DMS 273 treated with DMSO at 0.1 percent for 48 hours (cell line): Measurements from ENCODE around the gene COG6.

Experiments
- DNase-seq: peaks from one replicate; lab custom pipeline; 2025; lab: John Stamatoyannopoulos, UW

Gene COG6

DNA sequence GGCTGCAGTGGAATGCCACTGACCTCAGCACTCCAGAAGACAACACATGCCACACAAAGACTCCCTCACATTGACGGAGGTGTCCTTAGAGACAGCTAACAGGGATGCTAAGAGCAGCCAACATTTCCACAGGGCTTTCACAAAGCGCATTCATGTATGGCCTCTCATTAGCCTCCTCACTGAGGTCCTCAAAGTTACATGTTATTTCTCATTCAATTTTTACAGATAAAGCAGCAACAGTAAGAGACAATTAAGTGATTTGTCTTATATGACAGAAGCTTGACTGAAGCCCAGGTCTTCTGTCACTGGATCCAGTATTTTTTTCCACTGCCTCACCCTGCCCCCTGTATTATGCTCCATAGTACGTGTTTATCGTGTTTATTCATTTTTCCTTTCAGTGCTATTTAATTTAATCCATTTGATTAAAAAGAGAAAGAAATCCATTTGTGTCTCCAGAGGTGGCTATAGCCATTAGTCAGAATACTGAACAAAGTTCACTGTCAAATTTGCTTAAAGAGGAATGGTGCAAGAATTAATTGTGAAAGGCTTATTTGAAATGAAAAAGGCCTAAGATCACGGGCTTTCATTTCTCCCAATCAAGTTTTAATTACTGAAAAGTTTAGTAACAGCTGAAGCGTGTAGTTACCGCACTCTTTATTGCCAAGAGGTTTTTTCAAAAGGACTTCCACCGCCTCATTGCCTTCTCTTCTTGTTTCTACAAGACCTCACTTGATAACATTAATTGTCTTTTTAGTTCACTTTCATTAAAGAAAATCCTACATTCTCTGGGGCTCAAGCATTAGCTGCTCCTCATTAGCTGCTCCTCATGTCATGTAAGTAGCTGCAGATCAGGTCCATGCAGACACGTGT is 115.0 kb downstream of the COG6 start:
- no peak for DNase-seq

DNA sequence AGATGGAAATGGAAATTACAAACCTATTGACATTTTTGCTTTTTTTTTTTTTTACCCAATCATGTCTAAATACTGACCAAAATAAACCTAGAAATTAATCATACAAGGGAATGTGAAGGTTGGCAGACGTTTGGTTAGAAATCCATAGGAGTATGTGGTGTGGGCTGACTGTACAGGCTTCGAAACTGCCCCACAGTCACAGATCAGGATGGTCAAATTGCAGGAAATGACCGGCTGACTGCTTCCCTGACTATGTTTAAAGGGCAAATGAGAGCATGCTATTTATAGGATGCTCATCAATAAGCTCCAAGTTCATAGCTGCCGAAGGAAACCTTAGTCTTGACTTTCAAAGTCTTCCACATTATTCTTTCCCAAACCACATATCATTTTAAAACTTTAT is 118.4 kb downstream of the COG6 start:
- DNase-seq, result no peak

DNA sequence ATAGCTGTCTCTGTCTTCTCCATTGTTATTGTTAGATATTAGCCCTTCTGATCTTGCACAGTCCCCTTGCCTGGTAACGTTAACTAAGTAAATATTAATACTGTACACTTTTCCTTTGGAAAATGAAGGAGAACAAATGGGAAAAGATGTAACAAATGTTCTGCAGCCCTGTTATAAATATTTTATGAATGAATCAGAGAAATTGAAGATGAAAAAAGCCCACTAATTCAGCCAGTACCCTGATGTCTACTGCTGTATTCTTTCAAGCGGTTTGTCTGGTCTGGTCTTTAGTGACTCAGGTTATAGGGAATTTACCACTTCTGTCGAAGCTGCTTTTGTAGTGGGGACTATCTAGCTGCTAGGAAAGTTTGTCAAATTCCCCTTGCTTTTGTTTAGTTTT is 121.0 kb downstream of the COG6 start:
- DNase-seq, result no peak

DNA sequence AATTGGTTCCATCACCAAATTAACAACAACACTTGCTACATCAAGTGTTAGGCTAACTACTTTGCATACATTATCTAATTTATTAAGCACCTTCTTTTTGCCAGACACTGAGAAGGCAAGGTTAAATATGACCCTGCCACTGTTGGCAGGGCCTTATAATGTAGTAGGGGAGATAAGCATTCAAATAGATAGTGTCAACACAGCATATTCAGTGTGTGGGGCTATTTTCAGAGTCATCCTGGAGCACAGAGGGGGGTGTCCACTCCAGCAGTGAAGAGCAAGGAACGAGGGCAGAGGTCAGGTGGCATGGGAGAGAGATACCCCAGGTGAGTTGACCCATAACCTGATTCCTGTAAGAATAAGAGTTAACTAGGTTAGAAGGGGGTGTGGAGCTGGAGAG is 121.6 kb downstream of the COG6 start:
- no peak for DNase-seq

DNA sequence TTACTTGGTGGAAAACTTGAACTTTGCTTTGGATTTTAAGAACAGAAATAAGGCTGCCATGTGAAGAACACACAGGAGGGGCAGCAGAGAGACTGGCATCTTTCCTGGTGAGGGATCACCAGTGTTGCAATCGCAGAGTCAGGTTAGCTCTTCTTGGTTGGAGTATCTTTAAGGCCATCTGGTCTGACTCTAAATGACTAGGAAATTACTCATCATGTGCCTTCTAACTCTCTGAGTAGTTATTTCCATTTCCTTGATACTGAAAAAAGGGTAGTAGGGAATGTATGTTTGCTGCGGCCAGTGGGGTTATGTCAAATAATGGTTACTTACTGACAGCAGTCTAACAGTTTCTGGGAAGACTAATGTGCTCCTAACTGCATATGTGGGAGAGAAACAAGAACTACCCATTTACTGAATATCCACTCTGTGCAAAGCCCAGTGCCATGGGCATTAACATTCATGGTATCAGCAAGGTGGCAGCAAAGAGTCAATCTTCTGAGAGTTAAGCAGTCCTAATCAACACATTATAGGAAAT is 122.1 kb downstream of the COG6 start:
- DNase-seq, result peak; percentile 10

DNA sequence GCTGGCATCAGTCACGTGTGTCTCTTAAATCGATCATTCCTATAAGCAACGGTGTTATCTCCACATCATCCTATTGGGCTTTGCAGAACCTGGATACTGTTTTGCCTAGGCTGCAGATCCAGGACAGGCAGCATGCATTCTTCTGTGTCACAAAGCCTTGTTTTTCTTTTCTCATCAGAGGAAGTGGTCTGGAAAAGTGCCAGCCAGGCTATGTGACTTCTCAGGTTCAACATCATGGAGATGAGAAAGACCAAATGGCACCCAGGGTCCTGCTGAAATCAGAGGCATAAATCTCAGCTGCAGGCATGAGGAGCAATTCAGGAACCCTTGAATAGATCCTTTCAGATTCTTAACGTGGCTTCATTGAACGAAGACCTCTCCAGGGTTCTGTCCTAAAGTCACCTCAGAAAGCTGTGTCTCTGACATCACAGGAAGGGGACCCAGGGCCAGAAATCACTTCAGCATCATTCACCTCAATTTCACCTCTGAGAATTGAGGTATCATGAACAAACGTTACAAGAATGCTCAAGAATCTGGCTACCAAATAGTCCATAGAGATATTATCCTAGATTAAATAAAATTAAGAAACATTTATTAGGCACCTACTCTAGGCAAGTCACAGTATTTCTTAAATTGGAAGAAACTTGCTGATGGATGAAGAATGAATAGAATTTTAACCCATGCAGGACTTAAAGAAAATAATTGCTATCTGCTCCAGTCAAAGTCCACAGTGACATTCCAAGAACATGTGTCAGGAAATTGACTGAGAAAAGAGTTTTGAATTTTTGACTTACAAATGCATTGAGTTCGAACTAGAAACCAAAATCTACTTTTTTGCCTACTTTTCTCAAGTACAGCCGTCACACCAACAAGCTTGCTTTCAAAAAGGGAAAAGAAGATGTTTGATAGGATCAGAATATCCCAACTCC is 124.1 kb downstream of the COG6 start:
- DNase-seq, result no peak

DNA sequence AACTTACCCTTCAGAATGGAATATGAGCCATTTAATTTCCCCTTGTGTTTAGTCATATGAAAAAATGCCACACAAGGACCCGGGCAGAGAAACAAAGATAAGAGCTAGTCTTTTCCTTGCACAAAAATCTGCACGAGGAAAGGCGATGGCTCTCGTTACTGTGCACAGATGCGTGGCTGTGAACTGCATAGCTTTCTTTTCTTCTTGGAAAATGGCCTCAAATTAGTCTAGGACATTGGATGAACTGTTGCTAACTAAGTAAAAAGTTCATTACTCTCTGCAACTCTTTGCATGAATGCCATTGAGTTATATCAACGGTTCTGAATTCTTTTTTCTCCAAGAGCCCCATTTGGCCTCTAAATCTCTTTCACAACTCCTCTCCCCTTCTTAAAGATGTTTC is 125.2 kb downstream of the COG6 start:
- DNase-seq, result no peak

DNA sequence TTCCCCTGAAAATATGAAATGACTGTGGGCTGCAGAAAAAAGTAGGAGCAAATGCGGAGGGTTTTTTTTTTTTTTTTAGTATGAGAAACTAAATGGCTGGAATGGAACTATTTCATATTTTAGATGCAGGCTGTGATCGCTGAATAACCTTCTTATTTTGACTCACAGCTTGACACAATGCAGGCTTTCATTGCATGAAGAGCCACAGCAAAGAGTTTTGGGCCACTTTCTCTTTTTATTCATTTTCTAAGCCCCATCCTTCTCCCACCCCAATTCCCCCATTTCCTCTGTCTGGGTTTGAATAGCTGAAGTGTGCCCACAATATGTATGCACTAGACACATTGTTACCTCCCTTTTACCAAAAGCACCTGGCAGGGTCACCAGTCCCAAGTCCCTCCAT is 125.9 kb downstream of the COG6 start:
- no peak for DNase-seq

DNA sequence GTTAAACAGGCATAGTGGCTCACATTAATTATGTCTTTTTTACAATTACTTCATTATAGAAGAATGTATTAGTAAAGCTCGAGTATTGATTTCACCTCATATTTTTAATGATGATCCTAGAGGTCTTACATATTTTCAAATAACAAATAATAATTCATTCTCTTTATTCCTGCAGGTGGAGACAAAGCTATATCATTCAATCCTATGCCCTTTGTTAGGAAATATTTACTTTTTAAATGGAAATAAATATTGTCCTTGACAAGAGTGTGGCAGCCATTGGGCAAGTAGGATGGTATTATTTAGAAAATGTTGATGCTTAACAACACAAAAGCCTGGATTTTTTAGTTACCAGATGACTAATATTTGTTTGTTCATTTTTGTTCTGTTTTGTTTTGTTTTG is 127.6 kb downstream of the COG6 start:
- no peak for DNase-seq

DNA sequence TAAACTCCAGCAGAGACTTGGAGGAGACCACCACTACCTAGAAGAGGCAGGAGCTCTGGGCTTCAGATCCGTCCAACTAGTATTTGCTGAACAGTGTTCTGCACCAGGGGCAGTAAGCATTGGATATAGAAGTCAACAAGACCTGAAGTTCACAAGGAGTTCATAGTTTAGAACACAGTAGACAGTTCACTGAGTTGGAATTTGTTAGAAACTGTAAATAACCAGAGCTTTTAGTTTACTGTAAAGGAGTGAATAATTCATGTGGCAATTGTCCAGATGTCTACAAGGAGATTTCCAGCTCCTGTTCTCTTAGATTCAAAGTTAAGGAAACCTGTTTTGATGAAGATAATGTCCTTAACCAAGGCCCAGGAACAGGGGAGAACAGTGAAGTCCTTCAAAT is 128.9 kb downstream of the COG6 start:
- DNase-seq, result no peak

DNA sequence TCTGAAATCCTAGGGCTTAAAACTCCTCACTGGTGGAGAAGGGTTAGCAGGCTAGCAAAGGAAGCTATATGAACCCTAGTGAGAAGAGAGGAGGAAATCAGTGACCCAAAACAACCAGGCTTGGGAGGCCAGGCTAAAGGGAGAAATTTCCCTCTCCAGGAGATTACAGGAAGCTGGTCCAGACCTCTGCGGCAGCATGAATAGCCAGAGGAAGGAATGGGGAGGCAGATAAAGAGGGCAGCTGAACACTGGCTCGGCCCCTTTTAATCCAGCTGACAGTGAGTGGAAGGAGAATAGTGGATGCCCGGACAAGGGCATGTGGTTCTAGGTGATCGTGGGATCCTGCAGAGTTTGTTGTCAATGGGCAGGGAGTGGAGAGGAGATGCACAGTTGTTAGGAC is 130.6 kb downstream of the COG6 start:
- no peak for DNase-seq

DNA sequence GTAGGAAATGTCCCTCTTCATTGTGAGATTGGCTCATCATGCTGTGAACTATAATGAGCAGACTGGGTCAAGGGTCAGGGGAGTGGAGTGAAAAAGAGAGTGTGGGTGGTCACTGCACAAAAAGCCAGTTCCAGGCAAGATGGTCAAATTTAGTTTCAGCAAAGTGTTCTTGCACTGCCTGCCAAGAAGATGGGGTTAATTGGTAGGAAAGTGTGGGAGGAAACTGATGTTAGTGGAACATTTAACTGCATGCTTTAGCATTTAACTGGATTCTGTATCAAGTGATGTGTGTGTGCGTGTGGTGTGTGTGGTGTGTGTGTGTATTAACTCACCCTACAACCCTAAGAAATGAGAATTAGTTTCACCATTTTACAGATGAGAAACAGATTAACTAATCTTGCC is 131.6 kb downstream of the COG6 start:
- DNase-seq, result no peak

DNA sequence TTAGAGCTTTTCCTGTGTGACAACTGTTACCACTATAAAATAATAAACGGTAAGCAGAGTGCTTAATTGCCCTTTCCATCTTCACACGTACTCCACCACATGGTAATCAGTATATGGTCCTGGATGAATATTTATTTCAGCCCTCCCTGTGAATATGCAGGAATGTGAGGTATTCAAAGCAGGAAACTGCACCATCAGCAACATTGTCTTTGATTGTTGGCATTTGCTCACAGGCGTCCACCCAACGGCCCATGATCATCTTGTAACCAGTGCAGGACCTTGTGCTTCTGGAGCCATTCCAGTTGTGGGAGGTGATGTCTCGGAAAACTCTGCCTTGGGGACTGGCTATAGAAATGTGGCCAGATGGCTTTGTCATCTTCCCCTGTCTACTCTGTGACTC is 132.6 kb downstream of the COG6 start:
- no peak for DNase-seq

DNA sequence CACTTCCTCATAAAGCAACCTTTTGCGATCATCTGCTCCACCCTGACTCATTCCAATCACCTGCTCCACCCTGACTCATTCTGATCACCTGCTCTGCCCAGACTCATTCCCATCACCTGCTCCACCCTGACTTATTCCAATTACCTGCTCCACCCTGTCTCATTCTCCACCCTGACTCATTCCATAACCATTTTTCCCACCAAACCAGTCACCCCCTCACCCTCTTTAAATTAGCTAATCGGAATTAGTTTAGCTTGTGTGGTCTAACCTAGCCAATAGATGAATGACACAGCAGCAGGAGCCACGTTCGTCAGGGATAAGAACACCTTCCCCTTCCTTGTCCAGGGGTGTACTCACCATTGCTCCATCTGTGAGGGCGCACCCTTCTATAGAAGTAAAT is 134.0 kb downstream of the COG6 start:
- DNase-seq, result no peak
